ENCODE measurements around the gene BBOX1.
A peak's percentile ranks its signal among the peaks of the same experiment; 100 is the strongest.
"Not testable (repeated sequence)": the region's sequence is repeated elsewhere in the genome, so short reads cannot be mapped to it uniquely, and the experiment has no call there.

The BBOX1 gene

DNA sequence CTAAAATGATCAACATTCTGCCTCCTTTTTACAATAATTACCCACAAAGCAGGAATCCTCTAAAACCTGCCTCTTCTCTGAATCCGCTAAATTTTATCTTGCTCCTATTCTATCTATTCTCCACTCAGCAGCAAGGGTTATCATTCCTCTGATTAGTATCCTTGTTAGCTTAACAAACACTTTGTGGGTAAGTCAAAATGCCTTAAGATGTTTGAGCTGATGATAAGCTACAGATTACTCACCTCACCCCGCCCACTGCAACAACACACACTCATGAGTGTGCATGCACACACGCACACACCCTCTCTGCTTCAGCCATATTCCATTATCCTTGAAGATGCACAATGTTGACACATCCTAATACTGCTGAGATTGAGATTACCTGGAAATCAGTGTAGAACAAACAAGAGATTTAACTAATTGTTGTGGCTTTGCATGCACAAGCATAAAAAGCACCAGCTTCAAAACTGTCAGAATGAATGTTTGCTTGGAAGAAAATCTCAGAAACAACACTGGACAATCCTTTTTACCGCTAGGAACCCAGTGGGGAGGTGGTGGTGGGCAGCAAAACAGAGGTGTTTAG, 130.9 kb downstream of the BBOX1 start:
- TF ChIP-seq, protein P1, sequence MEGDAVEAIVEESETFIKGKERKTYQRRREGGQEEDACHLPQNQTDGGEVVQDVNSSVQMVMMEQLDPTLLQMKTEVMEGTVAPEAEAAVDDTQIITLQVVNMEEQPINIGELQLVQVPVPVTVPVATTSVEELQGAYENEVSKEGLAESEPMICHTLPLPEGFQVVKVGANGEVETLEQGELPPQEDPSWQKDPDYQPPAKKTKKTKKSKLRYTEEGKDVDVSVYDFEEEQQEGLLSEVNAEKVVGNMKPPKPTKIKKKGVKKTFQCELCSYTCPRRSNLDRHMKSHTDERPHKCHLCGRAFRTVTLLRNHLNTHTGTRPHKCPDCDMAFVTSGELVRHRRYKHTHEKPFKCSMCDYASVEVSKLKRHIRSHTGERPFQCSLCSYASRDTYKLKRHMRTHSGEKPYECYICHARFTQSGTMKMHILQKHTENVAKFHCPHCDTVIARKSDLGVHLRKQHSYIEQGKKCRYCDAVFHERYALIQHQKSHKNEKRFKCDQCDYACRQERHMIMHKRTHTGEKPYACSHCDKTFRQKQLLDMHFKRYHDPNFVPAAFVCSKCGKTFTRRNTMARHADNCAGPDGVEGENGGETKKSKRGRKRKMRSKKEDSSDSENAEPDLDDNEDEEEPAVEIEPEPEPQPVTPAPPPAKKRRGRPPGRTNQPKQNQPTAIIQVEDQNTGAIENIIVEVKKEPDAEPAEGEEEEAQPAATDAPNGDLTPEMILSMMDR (conservative IDR thresholded peaks at IDR 0.05): no peak
- H3K27ac ChIP-seq: no peak overlapping the region

DNA sequence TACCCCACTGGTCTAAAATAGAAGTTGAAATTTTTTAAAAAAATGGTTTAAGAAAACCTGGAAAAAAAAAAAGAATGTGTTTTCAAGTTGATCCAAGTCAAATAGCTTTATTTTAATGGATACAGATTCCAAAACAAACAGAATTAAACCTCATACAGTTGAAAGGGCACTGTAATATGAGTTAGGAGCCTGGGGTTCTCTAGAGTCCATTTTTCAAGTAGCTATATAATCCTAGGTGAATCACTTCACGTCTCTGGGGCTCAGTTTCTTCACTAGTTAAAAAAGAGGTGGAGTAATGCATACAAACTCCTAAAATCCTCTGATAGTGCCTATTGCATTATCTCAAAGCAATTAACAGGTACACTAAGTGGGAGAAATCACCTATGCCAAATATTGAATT, 132.9 kb downstream of the BBOX1 start:
- TF ChIP-seq, protein P1 (conservative IDR thresholded peaks at IDR 0.05): no peak

DNA sequence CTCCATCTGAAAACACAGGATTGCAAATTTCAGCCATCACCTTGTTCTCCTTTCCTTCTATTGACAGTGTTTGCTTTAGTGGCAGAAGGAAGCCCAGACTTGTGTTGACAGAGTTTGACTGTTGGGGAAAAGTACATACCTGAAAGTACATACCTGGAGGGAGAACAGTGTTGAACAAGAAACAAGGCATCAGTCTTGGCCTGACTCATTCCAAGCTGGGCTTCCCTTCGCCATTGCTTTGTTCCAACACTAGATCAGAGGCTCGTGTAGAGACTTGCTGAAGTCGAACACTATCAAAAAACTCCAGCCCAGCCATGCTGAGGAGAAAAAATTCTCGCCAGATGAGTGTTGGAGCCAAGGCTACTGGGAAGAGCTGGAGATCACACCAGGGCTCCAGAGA, 133.4 kb downstream of the BBOX1 start:
- peak overlapping the region; percentile 75 for H3K27ac ChIP-seq
- TF ChIP-seq, protein P1 (conservative IDR thresholded peaks at IDR 0.05): no peak

More for the DNA sequence above, 132.9 kb downstream of the BBOX1 start:
- peak overlapping the region; percentile 75 for H3K27ac ChIP-seq

DNA sequence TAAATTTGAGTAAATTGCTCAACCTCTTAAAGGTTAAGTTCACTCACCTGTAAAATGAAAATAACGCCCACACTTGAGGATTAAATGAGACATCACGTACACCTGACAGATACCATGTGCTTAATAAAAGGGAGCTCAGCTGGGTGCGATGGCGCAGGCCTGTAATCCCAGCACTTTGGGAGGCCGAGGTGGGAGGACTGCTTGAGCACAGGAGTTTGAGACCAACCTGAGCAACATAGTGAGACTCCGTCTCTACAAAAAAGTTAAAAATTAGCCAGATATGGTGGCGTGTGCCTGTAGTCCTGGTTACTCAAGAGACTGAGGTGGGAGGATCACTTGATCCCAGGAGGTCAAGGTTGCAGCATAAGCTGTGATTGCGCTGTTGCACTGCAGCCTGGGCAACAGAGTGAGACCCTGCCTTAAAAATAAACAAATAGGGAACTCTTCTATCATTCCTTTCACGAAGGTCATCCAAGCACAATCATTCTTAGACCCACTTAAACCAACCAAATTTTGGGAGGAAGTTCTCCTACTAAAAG, 134.1 kb downstream of the BBOX1 start:
- TF ChIP-seq, protein P1 (conservative IDR thresholded peaks at IDR 0.05): no peak
- H3K27ac ChIP-seq: peak overlapping the region; percentile 75

DNA sequence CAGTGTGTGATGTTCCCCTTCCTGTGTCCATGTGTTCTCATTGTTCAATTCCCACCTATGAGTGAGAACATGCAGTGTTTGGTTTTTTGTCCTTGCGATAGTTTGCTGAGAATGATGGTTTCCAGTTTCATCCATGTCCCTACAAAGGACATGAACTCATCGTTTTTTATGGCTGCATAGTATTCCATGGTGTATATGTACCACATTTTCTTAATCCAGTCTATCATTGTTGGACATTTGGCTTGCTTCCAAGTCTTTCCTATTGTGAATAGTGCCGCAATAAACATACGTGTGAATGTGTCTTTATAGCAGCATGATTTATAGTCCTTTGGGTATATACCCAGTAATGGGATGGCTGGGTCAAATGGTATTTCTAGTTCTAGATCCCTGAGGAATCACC, 134.9 kb downstream of the BBOX1 start:
- not testable (repeated sequence) for H3K27ac ChIP-seq
